PC-9 (cell line): ENCODE measurements around the gene TMEM217.

ENCODE experiments used
- CTCF ChIP-seq: fragments of 200-600 bp; sonication (generic); conservative IDR thresholded peaks from 2 replicates; pipeline ENCODE4 v1.6.1; 2017; ENCODE audit warnings: mixed run types, antibody characterized with exemption, mild to moderate bottlenecking, moderate library complexity
- EZH2 ChIP-seq: fragments of 200-600 bp; sonication (generic); IDR thresholded peaks from 2 replicates; pipeline ENCODE4 v1.8.0; 2017; ENCODE audit warnings: antibody characterized with exemption, low read depth

GRCh38 chr6:37208793-37209192 is 49.2 kb downstream of the TMEM217 start:
- no peak for TF ChIP-seq CTCF
- no peak for TF ChIP-seq EZH2
